PC-9 (cell line): ENCODE data around the gene TMEM164.

Experiments used
- EZH2 ChIP-seq: fragments of 200-600 bp; sonication (generic); IDR thresholded peaks from 2 replicates; pipeline ENCODE4 v1.8.0; 2017; ENCODE audit warnings: antibody characterized with exemption, low read depth
- TF ChIP-seq, protein P1 (sequence below): fragments of 200-600 bp; sonication (generic); conservative IDR thresholded peaks from 2 replicates; pipeline ENCODE4 v1.6.1; 2017; ENCODE audit warnings: mixed run types, antibody characterized with exemption, mild to moderate bottlenecking, moderate library complexity

DNA sequence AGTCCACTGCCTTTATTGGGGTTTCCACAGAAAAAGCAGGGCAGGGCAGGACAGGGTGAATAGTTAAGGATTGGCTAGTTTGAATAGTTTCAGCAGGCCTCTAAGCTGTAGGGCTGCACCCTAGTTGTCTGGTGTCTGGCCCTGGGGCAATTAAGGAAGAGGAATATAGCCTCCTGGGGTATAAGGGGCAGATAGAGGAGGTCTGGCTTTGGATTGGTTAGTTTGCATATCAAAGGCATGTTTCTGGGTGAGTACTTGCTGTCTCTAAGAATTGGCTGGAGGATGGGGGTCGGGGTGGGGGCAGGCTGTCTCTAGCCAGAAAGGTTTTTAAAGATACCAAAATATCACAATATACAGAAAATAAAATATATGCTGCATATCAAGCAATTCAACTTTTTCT, 100.4 kb downstream of the TMEM164 start:
- TF ChIP-seq EZH2, result no peak
- TF ChIP-seq, protein P1, sequence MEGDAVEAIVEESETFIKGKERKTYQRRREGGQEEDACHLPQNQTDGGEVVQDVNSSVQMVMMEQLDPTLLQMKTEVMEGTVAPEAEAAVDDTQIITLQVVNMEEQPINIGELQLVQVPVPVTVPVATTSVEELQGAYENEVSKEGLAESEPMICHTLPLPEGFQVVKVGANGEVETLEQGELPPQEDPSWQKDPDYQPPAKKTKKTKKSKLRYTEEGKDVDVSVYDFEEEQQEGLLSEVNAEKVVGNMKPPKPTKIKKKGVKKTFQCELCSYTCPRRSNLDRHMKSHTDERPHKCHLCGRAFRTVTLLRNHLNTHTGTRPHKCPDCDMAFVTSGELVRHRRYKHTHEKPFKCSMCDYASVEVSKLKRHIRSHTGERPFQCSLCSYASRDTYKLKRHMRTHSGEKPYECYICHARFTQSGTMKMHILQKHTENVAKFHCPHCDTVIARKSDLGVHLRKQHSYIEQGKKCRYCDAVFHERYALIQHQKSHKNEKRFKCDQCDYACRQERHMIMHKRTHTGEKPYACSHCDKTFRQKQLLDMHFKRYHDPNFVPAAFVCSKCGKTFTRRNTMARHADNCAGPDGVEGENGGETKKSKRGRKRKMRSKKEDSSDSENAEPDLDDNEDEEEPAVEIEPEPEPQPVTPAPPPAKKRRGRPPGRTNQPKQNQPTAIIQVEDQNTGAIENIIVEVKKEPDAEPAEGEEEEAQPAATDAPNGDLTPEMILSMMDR, result no peak
